GDM1 (cell line): ENCODE measurements around the gene SF3B4.

Source experiments
- DNase-seq: peaks from one replicate; lab custom pipeline; 2025; lab: John Stamatoyannopoulos, UW

SF3B4 gene

GRCh38 chr1:149933208-149933607, 5.6 kb upstream of the SF3B4 start:
- DNase-seq, result no peak

- DNase-seq, result no peak
Measured at GRCh38 chr1:149932474-149932873, 4.9 kb upstream of the SF3B4 start.

- DNase-seq, result no peak
Measured at GRCh38 chr1:149931212-149931790, 3.7 kb upstream of the SF3B4 start.

GRCh38 chr1:149929856-149930255, 2.3 kb upstream of the SF3B4 start:
- DNase-seq, result no peak

GRCh38 chr1:149928401-149928724, 760 bp upstream of the SF3B4 start:
- DNase-seq, result no peak

- no peak for DNase-seq
Measured at GRCh38 chr1:149927056-149927562, 494 bp downstream of the SF3B4 start.

- no peak for DNase-seq
Measured at GRCh38 chr1:149926296-149926695, 1.3 kb downstream of the SF3B4 start.

- no peak for DNase-seq
Measured at GRCh38 chr1:149925751-149926150, 1.9 kb downstream of the SF3B4 start.

- no peak for DNase-seq
Measured at GRCh38 chr1:149925345-149925744, 2.3 kb downstream of the SF3B4 start.

- DNase-seq, result no peak
Measured at GRCh38 chr1:149923626-149924025, 4.0 kb downstream of the SF3B4 start.

- DNase-seq, result peak; percentile 62
Measured at GRCh38 chr1:149917571-149918144, 9.9 kb downstream of the SF3B4 start, which contains the start of gene SV2A. TSS of gene SV2A (minus strand) at chr1:149917844. CDS start at chr1:149913840, 4,004 bp downstream.

- DNase-seq, result no peak
Measured at GRCh38 chr1:149916898-149917252, 10.7 kb downstream of the SF3B4 start.

GRCh38 chr1:149916193-149916897, 11.3 kb downstream of the SF3B4 start:
- peak; percentile 40 for DNase-seq

GRCh38 chr1:149915429-149916192, 12.0 kb downstream of the SF3B4 start:
- no peak for DNase-seq

GRCh38 chr1:149914545-149914944, 13.1 kb downstream of the SF3B4 start:
- DNase-seq, result no peak

- DNase-seq, result no peak
Measured at GRCh38 chr1:149906570-149907075, 21.0 kb downstream of the SF3B4 start.

GRCh38 chr1:149903836-149904491, 23.6 kb downstream of the SF3B4 start:
- DNase-seq, result no peak

- no peak for DNase-seq
Measured at GRCh38 chr1:149899460-149900284, 27.9 kb downstream of the SF3B4 start, which contains the start of gene BOLA1. TSS of gene BOLA1 (plus strand) at chr1:149899568. CDS start at chr1:149900060, 492 bp downstream.

GRCh38 chr1:149896575-149896974, 31.0 kb downstream of the SF3B4 start:
- DNase-seq, result no peak

- no peak for DNase-seq
Measured at GRCh38 chr1:149888999-149889289, 38.7 kb downstream of the SF3B4 start.
